Measurements from ENCODE around the gene TFDP2. TPM values are rescaled to one million over a fixed set of nuclear protein-coding genes. Genes with fewer than 3 reads are reported as not detected.
A peak's percentile ranks its signal among the peaks of the same experiment; 100 is the strongest.
"Not testable (repeated sequence)": the region's sequence is repeated elsewhere in the genome, so short reads cannot be mapped to it uniquely, and the experiment has no call there.

The TFDP2 gene
- total and polyA plus RNA-seq, 11 donors: 18.3 to 80.9 (median 52.2) TPM

DNA sequence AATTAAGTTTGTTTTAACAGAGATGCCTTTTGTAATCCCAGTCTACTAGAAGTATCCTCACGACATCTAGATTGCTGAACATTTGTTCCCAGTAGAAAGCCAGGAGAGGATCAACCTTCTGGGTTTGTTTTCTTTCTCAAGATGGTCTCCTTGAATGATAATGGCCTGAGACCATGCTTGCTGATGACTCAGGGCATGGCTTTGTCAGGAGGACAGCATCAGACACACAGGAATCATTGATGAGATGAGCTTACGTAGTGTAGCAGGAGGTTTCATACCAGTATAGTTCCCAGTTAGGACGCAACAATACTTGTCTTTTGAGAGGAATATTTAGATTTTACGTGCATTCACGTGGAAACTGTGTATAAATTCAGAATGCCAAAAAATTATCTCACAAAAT, 234.3 kb downstream of the TFDP2 start:
- Histone ChIP-seq H3K27me3 (no peaks in the 10 kb centered on the region), H3K4me1 (no peaks in the 10 kb centered on the region), H3K27ac (no peak overlapping the region), H3K36me3 (peaks cover 0 to 73% (median 46%) of the 10 kb centered on the region in 9 donors), H3K4me3 (no peak overlapping the region), H3K9me3 (no peaks in the 10 kb centered on the region)
- no peak for DNase-seq
- ATAC-seq: no peak
- intact Hi-C loops (cut with DNase I): loop anchor here in 7 of 10 donors (10.0 kb wide), 5 partner anchors 130 to 450 kb away; partner anchors contain the start of gene RNF7 (in 2 of the 7)
- WGBS, 4 donors: 96 to 97% (median 97%) methylated on average over 5 of the region's 5 CpGs
- TF ChIP-seq CTCF (IDR thresholded peaks at IDR 0.05) (no peak), POLR2A (IDR thresholded peaks at IDR 0.05) (no peak)

DNA sequence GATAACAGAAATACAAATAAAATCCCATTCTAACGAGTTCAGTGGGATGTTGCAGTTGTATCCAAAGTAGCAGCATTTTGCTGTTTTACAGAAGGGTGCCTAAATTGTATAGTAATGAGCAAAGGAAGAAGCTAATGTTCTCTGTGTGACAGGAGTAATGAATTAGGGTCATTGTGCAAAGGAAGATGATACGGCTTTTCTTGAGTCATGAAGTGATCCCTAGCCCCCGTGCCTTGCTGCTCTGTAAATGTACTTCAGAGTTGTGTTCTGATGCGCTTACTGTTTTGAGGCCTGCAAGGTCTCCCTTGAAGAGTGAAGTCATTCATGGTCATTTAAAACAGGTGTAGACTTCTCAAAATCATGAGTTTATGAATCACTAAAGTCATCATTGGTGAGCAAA, 235.0 kb downstream of the TFDP2 start:
- ATAC-seq: no peak
- Histone ChIP-seq H3K9me3 (no peaks in the 10 kb centered on the region), H3K27ac (no peak overlapping the region), H3K4me3 (no peak overlapping the region), H3K36me3 (peaks cover 0 to 73% (median 40%) of the 10 kb centered on the region in 9 donors), H3K4me1 (no peaks in the 10 kb centered on the region), H3K27me3 (no peaks in the 10 kb centered on the region)
- no peak for DNase-seq
- 88 to 95% (median 92%) methylated on average over 4 of the region's 4 CpGs for WGBS, 4 donors
- TF ChIP-seq CTCF (IDR thresholded peaks at IDR 0.05): no peak
- TF ChIP-seq POLR2A (IDR thresholded peaks at IDR 0.05): no peak
- intact Hi-C loops (cut with DNase I): loop anchor here in 8 of 10 donors (5.0 to 10.0 kb wide), 7 partner anchors 130 to 450 kb away; partner anchors contain the start of gene RNF7 (in 4 of the 8)

- H3K27ac ChIP-seq: no peak overlapping the region
- TF ChIP-seq POLR2A (IDR thresholded peaks at IDR 0.05) (no peak), CTCF (IDR thresholded peaks at IDR 0.05) (peak; percentile 56 to 75 (median 67))
- H3K4me3 ChIP-seq: no peak overlapping the region
- WGBS, 4 donors: 25 to 38% (median 33%) methylated on average over 1 of the region's 1 CpG
- no peaks in the 10 kb centered on the region for H3K4me1 ChIP-seq
- intact Hi-C loops (cut with DNase I): loop anchor here (2.0 to 10.0 kb wide), 11 partner anchors 36 to 448 kb away; partner anchors contain the start of genes RNF7 (in 8 of the 10) and ATP1B3 (in 1 of the 10)
- DNase-seq (peak in 2 of 5 donors; percentile 25 to 32), ATAC-seq (peak in 3 of 4 donors; percentile 64 to 77 (median 67))
- peaks cover 0 to 74% (median 44%) of the 10 kb centered on the region in 9 donors for H3K36me3 ChIP-seq
- H3K27me3 ChIP-seq: no peaks in the 10 kb centered on the region
- no peaks in the 10 kb centered on the region for H3K9me3 ChIP-seq
These were observed 236.1 kb downstream of the TFDP2 start for GRCh38 chr3:141913150-141913811.

- peaks cover 0 to 64% (median 53%) of the 10 kb centered on the region in 9 donors for H3K36me3 ChIP-seq
- ATAC-seq, H3K4me1 ChIP-seq, H3K27me3 ChIP-seq, DNase-seq, H3K9me3 ChIP-seq, H3K27ac ChIP-seq, H3K4me3 ChIP-seq: not testable (repeated sequence)
- whole genome bisulfite sequencing, 4 donors: 95 to 98% (median 97%) methylated on average over 4 of the region's 4 CpGs
- intact Hi-C loops (cut with DNase I): loop anchor here in 8 of 10 donors (5.0 to 10.0 kb wide), 7 partner anchors 125 to 445 kb away; partner anchors contain the start of gene RNF7 (in 4 of the 8)
These were observed 239.4 kb downstream of the TFDP2 start for GRCh38 chr3:141909986-141910385.
